DOHH2 (cell line): ENCODE data around the gene ITPRIP.

Experiments used
- CTCF ChIP-seq: fragments of 200-600 bp; sonication (generic); IDR thresholded peaks from one replicate; pipeline ENCODE4 v1.5.1; 2014; ENCODE audit warnings: antibody characterized with exemption, mild to moderate bottlenecking, low read depth, low read length; ENCODE audit not compliant: poor library complexity, severe bottlenecking
- EZH2phosphoT487 ChIP-seq: fragments of 200-600 bp; sonication (generic); IDR thresholded peaks from 2 replicates; pipeline ENCODE4 v1.6.1; 2017; ENCODE audit warnings: borderline replicate concordance, mild to moderate bottlenecking, antibody characterized with exemption, low read length, moderate library complexity, mixed read lengths

DNA sequence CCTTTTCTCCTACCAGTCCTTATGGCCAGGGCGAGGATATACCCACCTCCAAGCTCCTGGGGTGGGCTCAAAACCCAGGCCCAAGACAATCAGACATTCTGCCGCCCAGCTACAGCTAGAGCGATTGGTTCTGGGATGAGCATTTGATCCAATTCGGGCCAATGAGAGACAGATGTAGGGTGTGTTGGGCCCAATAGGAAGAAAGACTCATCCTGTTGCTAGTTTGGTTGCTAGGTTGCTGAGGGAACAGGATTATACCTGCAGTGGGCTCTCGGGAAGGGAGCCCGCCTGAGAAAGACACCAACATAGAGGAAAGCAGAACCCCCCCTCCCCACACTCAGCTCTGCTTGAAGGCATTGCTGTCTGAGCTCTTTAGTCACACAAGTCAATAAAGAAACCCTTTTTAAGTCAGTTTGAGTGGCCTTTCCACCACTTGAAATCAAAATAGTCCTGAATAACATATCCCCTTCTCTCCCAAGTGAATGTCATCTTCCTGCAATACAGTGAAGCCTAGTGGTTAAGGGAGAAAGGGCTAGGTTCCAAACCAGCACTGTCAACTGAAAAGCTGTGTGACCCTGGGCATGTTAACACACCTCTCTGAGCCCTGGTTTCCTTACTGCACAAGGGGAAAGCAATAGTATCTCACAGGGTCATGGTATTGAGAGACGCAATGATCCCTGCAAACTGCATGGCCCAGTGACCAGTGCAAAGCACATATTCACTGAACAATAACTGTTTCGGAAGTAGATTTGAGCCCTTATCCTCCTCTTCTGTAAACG, 21.8 kb downstream of the ITPRIP start:
- TF ChIP-seq CTCF (no peak), EZH2phosphoT487 (no peak)
